Stimulated activated CD4-positive, alpha-beta T cell treated with anti-CD3 and anti-CD28 coated beads, Interleukin-2, amount 100 ng/mL, for 4 hours (primary cell): ENCODE measurements around the gene KIF27.
"Not testable (repeated sequence)": the region's sequence is repeated elsewhere in the genome, so short reads cannot be mapped to it uniquely, and the experiment has no call there.

Experiments used
- DNase-seq: peaks from one replicate; pipeline ENCODE4 v3.0.0-alpha.2; 2020; ENCODE audit warnings: low read depth

Gene KIF27

GRCh38 chr9:83815120-83815519 is 106.1 kb downstream of the KIF27 start:
- DNase-seq: not testable (repeated sequence)

GRCh38 chr9:83809213-83809612 is 112.0 kb downstream of the KIF27 start:
- DNase-seq: not testable (repeated sequence)

- DNase-seq: not testable (repeated sequence)
Observed at GRCh38 chr9:83804454-83804853, 116.8 kb downstream of the KIF27 start.

- not testable (repeated sequence) for DNase-seq
Observed at GRCh38 chr9:83803941-83804340, 117.3 kb downstream of the KIF27 start.

GRCh38 chr9:83800236-83801033 is 120.8 kb downstream of the KIF27 start:
- no peak for DNase-seq

- DNase-seq: no peak
Observed at GRCh38 chr9:83794051-83794450, 127.2 kb downstream of the KIF27 start.

- DNase-seq: no peak
Observed at GRCh38 chr9:83792746-83793145, 128.5 kb downstream of the KIF27 start.
